Activated CD4-positive, CD25-positive, alpha-beta regulatory T cell (primary cell): Measurements from ENCODE around the gene EXO5.
"Not testable (repeated sequence)": the region's sequence is repeated elsewhere in the genome, so short reads cannot be mapped to it uniquely, and the experiment has no call there.

Source experiments
- DNase-seq, 4 experiments: peaks; one replicate each; lab custom pipeline; 2025; lab: John Stamatoyannopoulos, UW

EXO5 gene

DNA sequence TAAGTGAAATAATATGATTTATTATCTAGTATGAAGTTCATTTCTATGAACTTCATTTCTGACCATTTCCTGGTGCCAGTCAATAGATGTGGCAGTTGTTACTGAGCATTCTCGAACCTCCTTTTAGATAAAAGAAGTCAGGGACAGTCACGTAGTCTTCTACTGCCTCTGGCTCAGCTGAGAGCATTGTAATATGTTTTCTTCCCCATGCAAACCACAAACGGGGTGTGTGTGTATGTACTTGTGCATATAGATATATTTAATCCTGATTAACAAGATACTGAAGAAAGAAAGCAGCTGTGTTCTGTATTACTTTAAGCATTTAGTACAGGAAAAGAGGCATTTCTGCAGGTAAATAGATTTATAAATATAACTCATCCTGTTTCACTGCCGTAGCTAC is 44.5 kb downstream of the EXO5 start:
- DNase-seq, result no peak

DNA sequence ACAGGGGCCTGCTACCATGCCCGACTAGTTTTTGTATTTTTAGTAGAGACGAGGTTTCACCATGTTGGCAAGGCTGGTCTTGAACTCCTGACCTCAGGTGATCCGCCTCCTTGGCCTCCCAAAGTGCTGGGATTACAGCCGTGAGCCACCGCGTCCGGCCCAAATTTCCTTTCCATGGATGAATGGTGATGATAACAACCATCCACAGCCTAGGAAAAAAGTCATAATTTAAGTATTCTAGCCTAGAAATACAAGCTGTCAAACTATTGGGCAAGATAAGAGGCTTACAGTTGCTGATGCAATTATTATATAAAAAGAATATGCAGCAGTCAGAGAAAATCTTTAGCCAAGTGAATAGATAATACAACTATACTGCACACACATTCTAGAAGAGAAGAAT is 46.2 kb downstream of the EXO5 start:
- DNase-seq, result not testable (repeated sequence)

DNA sequence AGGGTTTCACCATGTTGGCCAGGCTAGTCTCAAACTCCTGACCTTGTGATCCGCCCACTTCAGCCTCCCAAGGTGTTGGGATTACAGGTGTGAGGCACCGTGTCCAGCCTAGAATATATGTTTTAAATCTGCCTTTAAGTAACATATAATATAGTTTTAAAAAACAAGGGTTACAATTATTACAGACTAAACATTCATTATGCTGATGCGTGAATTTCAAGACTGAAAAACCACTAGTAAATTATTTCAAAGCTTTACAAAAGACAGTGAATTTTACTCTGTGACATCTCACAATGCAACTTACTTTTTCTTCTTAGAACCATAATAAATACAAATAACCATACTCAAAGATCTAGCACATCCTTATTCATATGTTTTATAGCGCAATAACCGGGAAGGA is 47.6 kb downstream of the EXO5 start:
- no peak for DNase-seq

DNA sequence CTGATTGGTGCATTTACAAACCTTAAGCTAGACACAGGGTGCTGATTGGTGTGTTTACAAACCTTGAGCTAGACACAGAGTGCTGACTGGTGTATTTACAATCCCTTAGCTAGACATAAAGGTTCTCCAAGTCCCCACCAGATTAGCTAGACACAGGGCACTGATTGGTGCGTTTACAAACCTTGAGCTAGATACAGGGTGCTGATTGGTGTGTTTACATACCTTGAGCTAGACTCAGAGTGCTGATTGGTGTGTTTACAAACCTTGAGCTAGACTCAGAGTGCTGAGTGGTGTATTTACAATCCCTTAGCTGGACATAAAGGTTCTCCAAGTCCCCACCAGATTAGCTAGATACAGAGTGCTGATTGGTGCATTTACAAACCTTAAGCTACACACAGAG is 49.7 kb downstream of the EXO5 start:
- DNase-seq, result not testable (repeated sequence)

DNA sequence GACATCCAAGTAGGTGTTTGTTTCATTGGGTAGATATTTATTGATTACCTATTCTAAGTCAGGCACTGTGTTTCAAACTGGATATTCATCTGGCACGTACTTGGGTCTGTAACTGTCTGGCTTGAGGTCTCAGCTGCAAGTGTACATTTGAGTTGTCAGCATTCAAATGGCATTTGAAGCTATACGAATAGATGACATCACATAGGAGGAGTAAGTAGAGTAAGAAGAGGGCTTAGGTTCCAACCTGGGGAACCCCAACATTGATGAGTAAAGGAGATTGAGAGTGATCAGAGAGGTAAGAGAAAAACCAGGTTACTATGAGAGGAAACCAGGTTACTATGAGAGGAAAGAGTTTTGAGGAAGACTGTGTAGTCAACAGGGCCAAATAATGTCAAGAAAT is 53.6 kb downstream of the EXO5 start:
- DNase-seq, result no peak

DNA sequence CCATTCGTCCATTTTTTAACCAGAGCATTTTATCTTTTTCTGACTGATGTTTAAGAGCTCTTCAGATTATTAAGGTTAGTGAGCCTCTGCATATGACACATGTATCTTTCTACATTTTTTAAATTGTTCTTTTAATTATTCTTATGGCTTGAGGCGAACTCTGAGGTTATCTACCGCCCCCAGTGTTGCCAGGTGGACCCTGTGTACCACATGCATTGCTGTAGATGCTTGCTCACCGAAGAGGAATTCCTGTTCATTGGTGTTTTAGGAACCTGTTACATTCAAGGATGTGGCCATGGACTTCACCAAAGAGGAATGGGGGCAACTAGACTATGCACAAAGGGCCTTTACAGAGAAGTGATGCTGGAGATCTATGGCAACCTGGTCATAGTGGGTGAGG is 54.7 kb downstream of the EXO5 start:
- no peak for DNase-seq

DNA sequence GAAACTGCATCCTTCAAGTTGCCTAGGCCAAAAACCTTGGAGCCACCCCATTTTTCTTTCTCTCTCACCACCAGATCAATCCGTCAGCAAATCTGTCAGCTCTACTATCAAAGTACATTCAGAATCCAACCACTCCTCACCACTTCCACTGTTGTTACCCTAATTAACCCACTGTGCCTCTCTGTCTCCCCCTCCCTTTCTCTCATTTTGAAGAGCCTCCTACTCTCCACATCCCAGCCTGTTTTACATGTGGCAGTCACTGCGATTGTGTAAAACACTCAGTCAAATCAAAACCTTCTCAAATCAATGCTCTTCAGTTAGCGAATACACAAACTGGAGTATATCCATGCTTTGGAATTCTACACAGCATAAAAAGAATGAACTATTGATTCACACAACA is 55.9 kb downstream of the EXO5 start:
- DNase-seq, result no peak

DNA sequence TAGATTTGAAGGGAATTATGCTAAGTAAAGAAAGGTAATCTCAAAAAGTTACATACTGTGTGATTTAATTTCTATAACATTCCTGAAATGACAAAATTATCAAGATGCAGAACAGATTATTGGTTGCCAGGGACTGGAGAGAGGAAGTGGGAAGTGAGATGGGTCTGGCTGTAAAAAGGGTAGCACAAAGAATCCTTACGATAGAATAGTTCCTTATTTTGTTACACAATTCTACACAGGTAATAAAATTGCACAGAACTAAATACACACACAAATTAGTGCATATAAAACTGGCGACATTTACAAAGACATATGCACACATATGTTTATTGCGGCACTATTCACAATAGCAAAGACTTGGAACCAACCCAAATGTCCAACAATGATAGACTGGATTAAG is 56.3 kb downstream of the EXO5 start:
- DNase-seq, result no peak
